H1 (cell line): Measurements from ENCODE around the gene PPFIA2.

Experiments
- CHD1 ChIP-seq: IDR thresholded peaks from 2 replicates; pipeline ENCODE4 v1.6.1; 2012; ENCODE audit warnings: low read depth, low read length, improper control_type of control experiment
- CREB1 ChIP-seq: IDR thresholded peaks from 2 replicates; pipeline ENCODE4 v1.6.1; 2012; ENCODE audit warnings: inconsistent platforms
- EP300 ChIP-seq, 2 experiments: IDR thresholded peaks; 1 replicate in 1 of 2; 2 replicates in 1 of 2; pipeline ENCODE4 v1.6.1; 2011 to 2012; ENCODE audit warnings: low read depth in 2 of 2, low read length in 2 of 2, mild to moderate bottlenecking in 2 of 2, borderline replicate concordance in 1 of 2, inconsistent platforms in 1 of 2, moderate library complexity in 1 of 2
- EZH2 ChIP-seq: fragments of 200-600 bp; sonication (generic); IDR thresholded peaks from 2 replicates; pipeline ENCODE4 v1.7.1; 2012; ENCODE audit warnings: low read depth, mild to moderate bottlenecking, moderate library complexity, low read length, inconsistent platforms; ENCODE audit not compliant: severe bottlenecking
- POLR2A ChIP-seq, 2 experiments: IDR thresholded peaks; 1 replicate in 1 of 2; 2 replicates in 1 of 2; pipeline ENCODE4 v1.6.1; 2011; ENCODE audit warnings: low read depth in 2 of 2, low read length in 2 of 2, mild to moderate bottlenecking in 2 of 2; ENCODE audit errors: control extremely low read depth in 1 of 2
- POLR2AphosphoS5 ChIP-seq: IDR thresholded peaks from 2 replicates; pipeline ENCODE4 v1.6.1; 2011; ENCODE audit warnings: low read depth, low read length
- RAD21 ChIP-seq, 2 experiments: IDR thresholded peaks in 1 of 2; conservative IDR thresholded peaks in 1 of 2; 2 replicates each; pipeline ENCODE4 v1.6.1; 2011; ENCODE audit warnings: low read depth in 2 of 2, low read length in 2 of 2, improper control_type of control experiment in 1 of 2, inconsistent platforms in 1 of 2, mild to moderate bottlenecking in 1 of 2, moderate library complexity in 1 of 2
- RFX5 ChIP-seq: IDR thresholded peaks from 2 replicates; pipeline ENCODE4 v1.6.1; 2011; ENCODE audit warnings: low read depth, low read length, improper control_type of control experiment, borderline replicate concordance
- SIRT6 ChIP-seq: IDR thresholded peaks from one replicate; pipeline ENCODE4 v1.7.1; 2012; ENCODE audit warnings: low read length, inconsistent platforms
- TCF12 ChIP-seq: IDR thresholded peaks from 2 replicates; pipeline ENCODE4 v1.6.1; 2011; ENCODE audit warnings: low read depth, mild to moderate bottlenecking, low read length
- TEAD4 ChIP-seq: IDR thresholded peaks from 2 replicates; pipeline ENCODE4 v1.6.1; 2012; ENCODE audit warnings: low read depth, low read length, inconsistent platforms, mixed read lengths
- YY1 ChIP-seq: IDR thresholded peaks from 2 replicates; pipeline ENCODE4 v1.6.1; 2011; ENCODE audit warnings: low read depth, mild to moderate bottlenecking, low read length
- TF ChIP-seq, protein P1 (sequence below), 3 experiments: IDR thresholded peaks; 1 replicate in 2 of 3; 2 replicates in 1 of 3; pipeline versions ENCODE4 v1.5.1 to v1.6.1; 2011; ENCODE audit warnings: low read length in 3 of 3, mild to moderate bottlenecking in 3 of 3, inconsistent platforms in 2 of 3, low read depth in 1 of 3, moderate library complexity in 1 of 3; ENCODE audit not compliant: insufficient read depth in 1 of 3; ENCODE audit errors: control extremely low read depth in 1 of 3
- TF ChIP-seq, protein P2 (sequence below): fragments of 300-600 bp; sonication (generic); IDR thresholded peaks from 2 replicates; pipeline ENCODE4 v1.7.1; 2012; ENCODE audit warnings: low read length, moderate library complexity, mild to moderate bottlenecking, inconsistent platforms; ENCODE audit not compliant: insufficient replicate concordance

DNA sequence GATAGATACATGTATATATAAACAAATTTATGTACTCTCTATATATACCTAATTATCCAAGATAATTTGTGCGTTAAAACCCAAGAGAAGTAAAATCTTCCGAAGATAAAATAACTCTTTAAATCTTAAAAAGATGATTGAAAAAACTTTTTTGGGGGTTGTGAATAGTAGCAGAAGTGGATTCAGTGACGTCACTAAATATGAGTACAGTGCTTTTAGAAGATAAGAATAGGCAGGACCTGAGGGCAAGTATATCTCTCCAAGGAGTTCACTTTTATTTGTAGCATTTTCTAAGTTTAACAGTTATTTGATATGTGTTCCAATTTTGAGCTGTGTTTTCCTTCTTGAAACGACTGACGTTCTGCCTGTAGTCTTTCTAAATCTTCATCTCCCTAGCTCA, 319.8 kb downstream of the PPFIA2 start:
- TF ChIP-seq, protein P1, sequence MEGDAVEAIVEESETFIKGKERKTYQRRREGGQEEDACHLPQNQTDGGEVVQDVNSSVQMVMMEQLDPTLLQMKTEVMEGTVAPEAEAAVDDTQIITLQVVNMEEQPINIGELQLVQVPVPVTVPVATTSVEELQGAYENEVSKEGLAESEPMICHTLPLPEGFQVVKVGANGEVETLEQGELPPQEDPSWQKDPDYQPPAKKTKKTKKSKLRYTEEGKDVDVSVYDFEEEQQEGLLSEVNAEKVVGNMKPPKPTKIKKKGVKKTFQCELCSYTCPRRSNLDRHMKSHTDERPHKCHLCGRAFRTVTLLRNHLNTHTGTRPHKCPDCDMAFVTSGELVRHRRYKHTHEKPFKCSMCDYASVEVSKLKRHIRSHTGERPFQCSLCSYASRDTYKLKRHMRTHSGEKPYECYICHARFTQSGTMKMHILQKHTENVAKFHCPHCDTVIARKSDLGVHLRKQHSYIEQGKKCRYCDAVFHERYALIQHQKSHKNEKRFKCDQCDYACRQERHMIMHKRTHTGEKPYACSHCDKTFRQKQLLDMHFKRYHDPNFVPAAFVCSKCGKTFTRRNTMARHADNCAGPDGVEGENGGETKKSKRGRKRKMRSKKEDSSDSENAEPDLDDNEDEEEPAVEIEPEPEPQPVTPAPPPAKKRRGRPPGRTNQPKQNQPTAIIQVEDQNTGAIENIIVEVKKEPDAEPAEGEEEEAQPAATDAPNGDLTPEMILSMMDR (IDR thresholded peaks at IDR 0.05; ENCODE audit: control extremely low read depth in 1 of 3, insufficient read depth in 1 of 3, low read depth in 1 of 3, low read length in 3 of 3), result no peak
- TF ChIP-seq SIRT6, result no peak
- no peak for TF ChIP-seq POLR2AphosphoS5
- no peak for TF ChIP-seq CREB1
- no peak for TF ChIP-seq TCF12
- TF ChIP-seq RAD21 (IDR thresholded peaks at IDR 0.05 in 1 of 2, conservative IDR thresholded peaks at IDR 0.05 in 1 of 2; ENCODE audit: low read depth in 2 of 2, low read length in 2 of 2), result no peak
- no peak for TF ChIP-seq RFX5
- TF ChIP-seq YY1, result no peak
- no peak for TF ChIP-seq EZH2
- no peak for TF ChIP-seq POLR2A (IDR thresholded peaks at IDR 0.05; ENCODE audit: control extremely low read depth in 1 of 2, low read depth in 2 of 2, low read length in 2 of 2)
- TF ChIP-seq, protein P2, sequence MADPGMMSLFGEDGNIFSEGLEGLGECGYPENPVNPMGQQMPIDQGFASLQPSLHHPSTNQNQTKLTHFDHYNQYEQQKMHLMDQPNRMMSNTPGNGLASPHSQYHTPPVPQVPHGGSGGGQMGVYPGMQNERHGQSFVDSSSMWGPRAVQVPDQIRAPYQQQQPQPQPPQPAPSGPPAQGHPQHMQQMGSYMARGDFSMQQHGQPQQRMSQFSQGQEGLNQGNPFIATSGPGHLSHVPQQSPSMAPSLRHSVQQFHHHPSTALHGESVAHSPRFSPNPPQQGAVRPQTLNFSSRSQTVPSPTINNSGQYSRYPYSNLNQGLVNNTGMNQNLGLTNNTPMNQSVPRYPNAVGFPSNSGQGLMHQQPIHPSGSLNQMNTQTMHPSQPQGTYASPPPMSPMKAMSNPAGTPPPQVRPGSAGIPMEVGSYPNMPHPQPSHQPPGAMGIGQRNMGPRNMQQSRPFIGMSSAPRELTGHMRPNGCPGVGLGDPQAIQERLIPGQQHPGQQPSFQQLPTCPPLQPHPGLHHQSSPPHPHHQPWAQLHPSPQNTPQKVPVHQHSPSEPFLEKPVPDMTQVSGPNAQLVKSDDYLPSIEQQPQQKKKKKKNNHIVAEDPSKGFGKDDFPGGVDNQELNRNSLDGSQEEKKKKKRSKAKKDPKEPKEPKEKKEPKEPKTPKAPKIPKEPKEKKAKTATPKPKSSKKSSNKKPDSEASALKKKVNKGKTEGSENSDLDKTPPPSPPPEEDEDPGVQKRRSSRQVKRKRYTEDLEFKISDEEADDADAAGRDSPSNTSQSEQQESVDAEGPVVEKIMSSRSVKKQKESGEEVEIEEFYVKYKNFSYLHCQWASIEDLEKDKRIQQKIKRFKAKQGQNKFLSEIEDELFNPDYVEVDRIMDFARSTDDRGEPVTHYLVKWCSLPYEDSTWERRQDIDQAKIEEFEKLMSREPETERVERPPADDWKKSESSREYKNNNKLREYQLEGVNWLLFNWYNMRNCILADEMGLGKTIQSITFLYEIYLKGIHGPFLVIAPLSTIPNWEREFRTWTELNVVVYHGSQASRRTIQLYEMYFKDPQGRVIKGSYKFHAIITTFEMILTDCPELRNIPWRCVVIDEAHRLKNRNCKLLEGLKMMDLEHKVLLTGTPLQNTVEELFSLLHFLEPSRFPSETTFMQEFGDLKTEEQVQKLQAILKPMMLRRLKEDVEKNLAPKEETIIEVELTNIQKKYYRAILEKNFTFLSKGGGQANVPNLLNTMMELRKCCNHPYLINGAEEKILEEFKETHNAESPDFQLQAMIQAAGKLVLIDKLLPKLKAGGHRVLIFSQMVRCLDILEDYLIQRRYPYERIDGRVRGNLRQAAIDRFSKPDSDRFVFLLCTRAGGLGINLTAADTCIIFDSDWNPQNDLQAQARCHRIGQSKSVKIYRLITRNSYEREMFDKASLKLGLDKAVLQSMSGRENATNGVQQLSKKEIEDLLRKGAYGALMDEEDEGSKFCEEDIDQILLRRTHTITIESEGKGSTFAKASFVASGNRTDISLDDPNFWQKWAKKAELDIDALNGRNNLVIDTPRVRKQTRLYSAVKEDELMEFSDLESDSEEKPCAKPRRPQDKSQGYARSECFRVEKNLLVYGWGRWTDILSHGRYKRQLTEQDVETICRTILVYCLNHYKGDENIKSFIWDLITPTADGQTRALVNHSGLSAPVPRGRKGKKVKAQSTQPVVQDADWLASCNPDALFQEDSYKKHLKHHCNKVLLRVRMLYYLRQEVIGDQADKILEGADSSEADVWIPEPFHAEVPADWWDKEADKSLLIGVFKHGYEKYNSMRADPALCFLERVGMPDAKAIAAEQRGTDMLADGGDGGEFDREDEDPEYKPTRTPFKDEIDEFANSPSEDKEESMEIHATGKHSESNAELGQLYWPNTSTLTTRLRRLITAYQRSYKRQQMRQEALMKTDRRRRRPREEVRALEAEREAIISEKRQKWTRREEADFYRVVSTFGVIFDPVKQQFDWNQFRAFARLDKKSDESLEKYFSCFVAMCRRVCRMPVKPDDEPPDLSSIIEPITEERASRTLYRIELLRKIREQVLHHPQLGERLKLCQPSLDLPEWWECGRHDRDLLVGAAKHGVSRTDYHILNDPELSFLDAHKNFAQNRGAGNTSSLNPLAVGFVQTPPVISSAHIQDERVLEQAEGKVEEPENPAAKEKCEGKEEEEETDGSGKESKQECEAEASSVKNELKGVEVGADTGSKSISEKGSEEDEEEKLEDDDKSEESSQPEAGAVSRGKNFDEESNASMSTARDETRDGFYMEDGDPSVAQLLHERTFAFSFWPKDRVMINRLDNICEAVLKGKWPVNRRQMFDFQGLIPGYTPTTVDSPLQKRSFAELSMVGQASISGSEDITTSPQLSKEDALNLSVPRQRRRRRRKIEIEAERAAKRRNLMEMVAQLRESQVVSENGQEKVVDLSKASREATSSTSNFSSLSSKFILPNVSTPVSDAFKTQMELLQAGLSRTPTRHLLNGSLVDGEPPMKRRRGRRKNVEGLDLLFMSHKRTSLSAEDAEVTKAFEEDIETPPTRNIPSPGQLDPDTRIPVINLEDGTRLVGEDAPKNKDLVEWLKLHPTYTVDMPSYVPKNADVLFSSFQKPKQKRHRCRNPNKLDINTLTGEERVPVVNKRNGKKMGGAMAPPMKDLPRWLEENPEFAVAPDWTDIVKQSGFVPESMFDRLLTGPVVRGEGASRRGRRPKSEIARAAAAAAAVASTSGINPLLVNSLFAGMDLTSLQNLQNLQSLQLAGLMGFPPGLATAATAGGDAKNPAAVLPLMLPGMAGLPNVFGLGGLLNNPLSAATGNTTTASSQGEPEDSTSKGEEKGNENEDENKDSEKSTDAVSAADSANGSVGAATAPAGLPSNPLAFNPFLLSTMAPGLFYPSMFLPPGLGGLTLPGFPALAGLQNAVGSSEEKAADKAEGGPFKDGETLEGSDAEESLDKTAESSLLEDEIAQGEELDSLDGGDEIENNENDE, result no peak
- TF ChIP-seq CHD1, result no peak
- TF ChIP-seq TEAD4, result no peak
- TF ChIP-seq EP300 (IDR thresholded peaks at IDR 0.05; ENCODE audit: borderline replicate concordance in 1 of 2, low read depth in 2 of 2, low read length in 2 of 2), result no peak
